ENCODE measurements around the gene UCP3.
"Not testable (repeated sequence)": the region's sequence is repeated elsewhere in the genome, so short reads cannot be mapped to it uniquely, and the experiment has no call there.

Gene UCP3

GRCh38 chr11:74001822-74002286 is 7.0 kb downstream of the UCP3 start:
- in situ Hi-C loops (cut with HindIII; ENCODE audit: low sequenced_read_pairs): no loop called here

GRCh38 chr11:74000307-74001133 is 8.4 kb downstream of the UCP3 start:
- in situ Hi-C loops (cut with HindIII; ENCODE audit: low sequenced_read_pairs): no loop called here

- in situ Hi-C loops (cut with HindIII; ENCODE audit: low sequenced_read_pairs): no loop called here
These were observed 9.1 kb downstream of the UCP3 start for GRCh38 chr11:73999581-74000306.

- in situ Hi-C loops (cut with HindIII; ENCODE audit: low sequenced_read_pairs): no loop called here
These were observed 9.9 kb downstream of the UCP3 start for GRCh38 chr11:73998846-73999575.

GRCh38 chr11:73997120-73997770 is 11.6 kb downstream of the UCP3 start:
- in situ Hi-C loops (cut with HindIII; ENCODE audit: low sequenced_read_pairs): no loop called here

GRCh38 chr11:73996161-73996747 is 12.6 kb downstream of the UCP3 start:
- in situ Hi-C loops (cut with HindIII; ENCODE audit: low sequenced_read_pairs): no loop called here

GRCh38 chr11:73995731-73996130 is 13.2 kb downstream of the UCP3 start:
- in situ Hi-C loops (cut with HindIII; ENCODE audit: low sequenced_read_pairs): no loop called here

- in situ Hi-C loops (cut with HindIII; ENCODE audit: low sequenced_read_pairs): no loop called here
These were observed 13.6 kb downstream of the UCP3 start for GRCh38 chr11:73995247-73995646.

- in situ Hi-C loops (cut with HindIII; ENCODE audit: low sequenced_read_pairs): no loop called here
These were observed 17.3 kb downstream of the UCP3 start for GRCh38 chr11:73991471-73992006.

- in situ Hi-C loops (cut with HindIII; ENCODE audit: low sequenced_read_pairs): no loop called here
These were observed 18.2 kb downstream of the UCP3 start for GRCh38 chr11:73990730-73991129.

- in situ Hi-C loops (cut with HindIII; ENCODE audit: low sequenced_read_pairs): no loop called here
These were observed 19.7 kb downstream of the UCP3 start for GRCh38 chr11:73989156-73989555.

GRCh38 chr11:73988227-73988626 is 20.7 kb downstream of the UCP3 start:
- in situ Hi-C loops (cut with HindIII; ENCODE audit: low sequenced_read_pairs): no loop called here

- in situ Hi-C loops (cut with HindIII; ENCODE audit: low sequenced_read_pairs): not testable (repeated sequence)
These were observed 23.2 kb downstream of the UCP3 start for GRCh38 chr11:73985661-73986060.

GRCh38 chr11:73983741-73984538 is 24.9 kb downstream of the UCP3 start:
- in situ Hi-C loops (cut with HindIII; ENCODE audit: low sequenced_read_pairs): no loop called here

GRCh38 chr11:73982990-73983740 is 25.7 kb downstream of the UCP3 start:
- in situ Hi-C loops (cut with HindIII; ENCODE audit: low sequenced_read_pairs): no loop called here

GRCh38 chr11:73982595-73982989 is 26.3 kb downstream of the UCP3 start, which contains the start of gene UCP2:
UCP2 (minus strand) TSS chr11:73982843; CDS start chr11:73978378, 4,465 bp downstream.
- in situ Hi-C loops (cut with HindIII; ENCODE audit: low sequenced_read_pairs): no loop called here

GRCh38 chr11:73981051-73981805 is 27.7 kb downstream of the UCP3 start:
- in situ Hi-C loops (cut with HindIII; ENCODE audit: low sequenced_read_pairs): no loop called here
